Tibial nerve (tissue), 3 donors: ENCODE data around the gene OLIG2.

Experiments used
- CTCF ChIP-seq, 5 experiments: fragments of 200-600 bp in 3 of 5; fragments of 450-650 bp in 2 of 5; sonication (generic) in 3 of 5; IDR thresholded peaks; one replicate each; pipeline ENCODE4 v1.5.1; 2016 to 2019; ENCODE audit warnings: antibody characterized with exemption in 5 of 5, mild to moderate bottlenecking in 3 of 5, moderate library complexity in 2 of 5
- POLR2A ChIP-seq, 2 donors: fragments of 450-650 bp; IDR thresholded peaks; one replicate each; pipeline ENCODE4 v1.6.1; 2017; ENCODE audit warnings: antibody characterized with exemption in 2 of 2, mild to moderate bottlenecking in 2 of 2, moderate library complexity in 2 of 2

DNA sequence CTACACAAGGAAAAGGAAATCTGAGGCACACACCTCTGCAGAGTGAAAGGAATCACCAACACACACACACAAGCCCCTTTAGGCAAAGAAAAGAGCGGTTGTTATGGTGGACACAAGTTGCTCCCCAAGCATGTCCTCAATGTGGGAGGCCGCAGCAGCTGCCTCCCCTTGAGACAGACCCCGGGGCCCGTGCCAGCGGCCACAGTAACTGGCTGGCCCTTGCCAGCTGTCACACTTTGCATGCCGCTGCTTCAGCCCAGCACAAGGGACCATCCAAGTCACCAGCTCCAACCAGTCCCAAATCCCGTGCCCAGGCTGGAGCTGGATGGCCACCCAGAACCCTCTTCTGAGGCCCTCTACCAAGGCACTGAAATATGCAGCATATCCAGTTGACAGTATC is 41.3 kb downstream of the OLIG2 start:
- TF ChIP-seq POLR2A (IDR thresholded peaks at IDR 0.05) (no peak), CTCF (IDR thresholded peaks at IDR 0.05) (no peak)
